Right atrium auricular region (tissue), 2 donors: ENCODE results near the gene EFCAB14. TPM values are rescaled to one million over a fixed set of nuclear protein-coding genes. Genes with fewer than 3 reads are reported as not detected.
A peak's percentile ranks its signal among the peaks of the same experiment; 100 is the strongest.
"Not testable (repeated sequence)": the region's sequence is repeated elsewhere in the genome, so short reads cannot be mapped to it uniquely, and the experiment has no call there.

ENCODE experiments used
- DNase-seq: peaks from one replicate; pipeline ENCODE4 v3.0.0-alpha.2; 2019; ENCODE audit warnings: low spot score
- H3K27ac ChIP-seq, 2 donors: fragments of 200-600 bp; sonication (generic); 1 replicate in 1 of 2; 2 replicates in 1 of 2; pipeline ENCODE4 v1.5.1; 2016 to 2019
- H3K27me3 ChIP-seq, 2 donors: fragments of 200-600 bp; sonication (generic); one replicate each; pipeline versions ENCODE4 v1.5.1 to v1.6.0; 2017 to 2019
- H3K36me3 ChIP-seq: fragments of 200-600 bp; sonication (generic); one replicate; pipeline ENCODE4 v1.5.1; 2016
- H3K4me1 ChIP-seq, 2 donors: fragments of 200-600 bp; sonication (generic); one replicate each; pipeline versions ENCODE4 v1.5.1 to v1.6.0; 2017 to 2019
- H3K4me3 ChIP-seq, 2 donors: fragments of 200-600 bp; sonication (generic); 1 replicate in 1 of 2; 2 replicates in 1 of 2; pipeline ENCODE4 v1.5.1; 2017 to 2019; ENCODE audit warnings: mild to moderate bottlenecking in 1 of 2, moderate library complexity in 1 of 2
- H3K9me3 ChIP-seq, 2 donors: fragments of 200-600 bp; sonication (generic); one replicate each; pipeline ENCODE4 v1.5.1; 2019
- CTCF ChIP-seq, 2 donors: fragments of 200-600 bp; sonication (generic); IDR thresholded peaks; one replicate each; pipeline ENCODE4 v1.5.1; 2019; ENCODE audit warnings: antibody characterized with exemption in 2 of 2
- total RNA-seq, 2 donors: library from RNA; depleted of rRNA; stranded (reverse); fragments of >200 nt; gene quantifications; one replicate each; pipeline ENCODE4 v1.1.0, GENCODE V29; 2016

EFCAB14 gene
- total RNA-seq, 2 donors from 2014 or later: 72.9 to 73.5 TPM

DNA sequence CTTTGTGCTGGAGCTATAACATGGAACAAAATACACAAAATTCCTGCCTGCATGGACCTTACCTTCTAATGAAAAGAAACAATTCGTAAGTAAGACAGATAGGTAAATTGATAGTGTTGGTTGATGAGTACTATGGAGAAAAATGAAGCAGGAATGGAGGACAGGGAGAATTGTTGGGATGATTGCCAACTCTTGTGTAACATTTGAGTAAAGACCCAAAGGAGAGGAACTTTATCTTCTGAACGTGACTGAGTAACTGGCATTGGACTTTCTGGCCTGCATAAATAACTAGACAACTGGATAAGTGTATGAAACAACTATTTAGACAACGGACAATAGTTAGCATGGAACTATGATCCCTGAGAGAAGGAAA is 6.8 kb upstream of the EFCAB14 start:
- TF ChIP-seq CTCF (IDR thresholded peaks at IDR 0.05): no peak
- Histone ChIP-seq H3K27me3 (no peaks in the 10 kb centered on the region), H3K27ac (no peak overlapping the region), H3K9me3 (no peaks in the 10 kb centered on the region), H3K36me3 (no peaks in the 10 kb centered on the region), H3K4me3 (no peak overlapping the region), H3K4me1 (peaks cover 0 to 8% of the 10 kb centered on the region in 2 donors)
- no peak for DNase-seq

- Histone ChIP-seq H3K36me3 (no peaks in the 10 kb centered on the region), H3K27ac (no peak overlapping the region)
- DNase-seq: peak; percentile 79
These were observed 6.2 kb upstream of the EFCAB14 start for GRCh38 chr1:46724991-46725735.

DNA sequence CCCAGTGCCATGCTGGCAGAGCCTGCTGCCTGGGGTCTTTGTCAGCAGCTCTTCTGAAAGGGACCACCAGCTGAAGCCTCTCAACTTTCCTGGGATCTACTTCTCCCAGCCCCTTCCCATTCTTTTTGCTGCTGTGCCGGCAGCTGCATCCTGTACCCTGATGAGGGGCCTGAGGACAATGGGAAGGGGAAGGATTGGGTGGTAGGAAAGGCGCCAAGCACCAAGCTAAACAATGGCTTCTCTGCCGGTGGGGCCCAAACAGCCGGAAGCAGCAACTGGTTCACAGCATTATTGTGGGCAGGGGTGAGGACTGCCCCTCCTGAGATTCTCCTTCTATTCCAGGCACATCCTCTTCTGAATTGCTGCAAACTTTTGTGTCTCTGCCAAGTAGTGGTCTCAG is 5.0 kb upstream of the EFCAB14 start:
- H3K4me1 ChIP-seq: peaks cover 0 to 16% of the 10 kb centered on the region in 2 donors
- H3K27ac ChIP-seq: no peak overlapping the region
- no peak overlapping the region for H3K4me3 ChIP-seq
- DNase-seq: no peak
- H3K36me3 ChIP-seq: no peaks in the 10 kb centered on the region
- no peak for TF ChIP-seq CTCF (IDR thresholded peaks at IDR 0.05)
- H3K27me3 ChIP-seq: no peaks in the 10 kb centered on the region
- H3K9me3 ChIP-seq: no peaks in the 10 kb centered on the region

More at GRCh38 chr1:46724991-46725735, 6.2 kb upstream of the EFCAB14 start:
- TF ChIP-seq CTCF (IDR thresholded peaks at IDR 0.05): peak; percentile 75 to 86
- H3K9me3 ChIP-seq: no peaks in the 10 kb centered on the region
- H3K4me3 ChIP-seq: no peak overlapping the region
- no peaks in the 10 kb centered on the region for H3K27me3 ChIP-seq
- peaks cover 0 to 8% of the 10 kb centered on the region in 2 donors for H3K4me1 ChIP-seq

DNA sequence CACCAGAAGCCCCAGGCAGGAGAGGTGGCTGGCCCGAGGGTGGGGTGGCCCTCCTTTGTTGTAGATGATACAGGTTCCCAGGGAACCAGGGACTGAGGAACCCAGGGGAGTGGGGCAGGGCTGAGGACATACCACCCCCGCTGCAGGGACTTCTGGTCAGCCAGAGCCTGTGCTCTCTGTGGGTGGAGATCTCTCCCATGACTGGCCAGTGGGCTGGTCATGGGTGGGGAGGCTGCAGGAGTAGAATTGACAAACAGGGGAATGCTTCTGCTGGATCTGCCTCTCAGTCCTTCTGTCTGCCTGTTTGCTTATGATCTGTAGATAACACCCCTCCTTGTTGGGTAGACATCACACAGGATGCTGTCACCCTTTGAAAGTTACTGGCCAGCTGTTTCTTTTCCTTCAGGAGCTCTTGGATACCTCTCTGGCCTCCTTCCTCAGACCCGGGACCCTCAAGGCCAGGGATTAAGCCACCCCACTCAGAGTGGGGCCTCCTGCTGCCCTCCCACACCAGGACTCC is 2.8 kb upstream of the EFCAB14 start:
- H3K4me3 ChIP-seq: no peak overlapping the region
- no peaks in the 10 kb centered on the region for H3K9me3 ChIP-seq
- H3K27ac ChIP-seq: no peak overlapping the region
- no peaks in the 10 kb centered on the region for H3K36me3 ChIP-seq
- H3K4me1 ChIP-seq: peaks cover 0 to 32% of the 10 kb centered on the region in 2 donors
- H3K27me3 ChIP-seq: no peaks in the 10 kb centered on the region
- no peak for TF ChIP-seq CTCF (IDR thresholded peaks at IDR 0.05)
- DNase-seq: no peak

DNA sequence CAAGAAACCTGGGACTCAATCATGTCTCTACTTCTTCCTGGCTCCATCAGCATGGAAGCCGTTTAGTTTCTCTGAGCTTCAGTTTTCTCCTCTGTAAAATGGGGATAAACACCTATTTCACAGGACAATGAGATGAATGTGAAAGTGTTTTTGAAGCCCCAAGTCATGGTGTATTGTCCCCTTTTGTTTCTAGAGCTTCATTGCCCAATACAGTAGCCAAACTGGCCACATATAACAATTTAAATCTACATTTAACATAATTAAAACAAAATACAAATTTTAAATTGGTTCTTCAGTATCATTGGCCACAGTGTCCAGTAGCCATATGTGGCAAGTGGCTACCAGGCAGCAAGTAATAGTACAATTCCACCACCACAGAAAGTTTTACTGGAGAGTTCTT is 2.3 kb upstream of the EFCAB14 start:
- Histone ChIP-seq H3K4me3 (no peak overlapping the region), H3K4me1 (peaks cover 0 to 38% of the 10 kb centered on the region in 2 donors), H3K27me3 (no peaks in the 10 kb centered on the region), H3K9me3 (no peaks in the 10 kb centered on the region), H3K36me3 (no peaks in the 10 kb centered on the region), H3K27ac (no peak overlapping the region)
- no peak for DNase-seq
- no peak for TF ChIP-seq CTCF (IDR thresholded peaks at IDR 0.05)

DNA sequence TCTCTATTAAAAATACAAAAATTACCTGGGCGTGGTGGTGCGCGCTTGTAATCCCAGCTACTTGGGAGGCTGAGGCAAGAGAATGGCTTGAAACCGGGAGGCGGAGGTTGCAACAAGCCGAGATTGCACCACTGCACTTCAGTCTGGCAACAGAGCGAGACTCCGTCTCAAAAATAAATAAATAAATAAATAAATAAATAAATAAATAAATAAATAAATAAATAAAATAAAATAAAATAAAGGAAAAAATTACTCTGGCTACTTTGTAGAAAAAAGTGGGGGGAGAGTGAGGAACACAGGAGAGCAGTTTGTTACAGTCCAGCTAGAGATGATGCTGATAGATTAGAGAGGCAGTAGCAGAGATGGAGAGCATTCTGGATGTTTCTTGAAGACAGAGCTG is 1.4 kb upstream of the EFCAB14 start:
- not testable (repeated sequence) for H3K27me3 ChIP-seq, H3K9me3 ChIP-seq, DNase-seq, H3K36me3 ChIP-seq, H3K4me3 ChIP-seq, H3K27ac ChIP-seq
- H3K4me1 ChIP-seq: peaks cover 0 to 38% of the 10 kb centered on the region in 2 donors
